ENCODE data around the gene PTPRJ.

- TF ChIP-seq CEBPB (IDR thresholded peaks at IDR 0.05; ENCODE audit: low read depth, low read length) (no peak), ELK1 (IDR thresholded peaks at IDR 0.05; ENCODE audit: borderline replicate concordance, low read depth, low read length) (no peak), CTCF (conservative IDR thresholded peaks at IDR 0.05; ENCODE audit: low read depth, low read length) (no peak), POLR2A (IDR thresholded peaks at IDR 0.05; ENCODE audit: low read depth, low read length) (no peak), RAD21 (IDR thresholded peaks at IDR 0.05; ENCODE audit: low read length) (no peak)
Observed at GRCh38 chr11:48184452-48184851, 204.1 kb downstream of the PTPRJ start.
